ENCODE results near the gene ZDHHC4. TPM values are rescaled to one million over a fixed set of nuclear protein-coding genes. Genes with fewer than 3 reads are reported as not detected.
A peak's percentile ranks its signal among the peaks of the same experiment; 100 is the strongest.
"Not testable (repeated sequence)": the region's sequence is repeated elsewhere in the genome, so short reads cannot be mapped to it uniquely, and the experiment has no call there.

ZDHHC4 gene
- total RNA-seq, 1 donor from 2014 or later = 44.0 TPM

DNA sequence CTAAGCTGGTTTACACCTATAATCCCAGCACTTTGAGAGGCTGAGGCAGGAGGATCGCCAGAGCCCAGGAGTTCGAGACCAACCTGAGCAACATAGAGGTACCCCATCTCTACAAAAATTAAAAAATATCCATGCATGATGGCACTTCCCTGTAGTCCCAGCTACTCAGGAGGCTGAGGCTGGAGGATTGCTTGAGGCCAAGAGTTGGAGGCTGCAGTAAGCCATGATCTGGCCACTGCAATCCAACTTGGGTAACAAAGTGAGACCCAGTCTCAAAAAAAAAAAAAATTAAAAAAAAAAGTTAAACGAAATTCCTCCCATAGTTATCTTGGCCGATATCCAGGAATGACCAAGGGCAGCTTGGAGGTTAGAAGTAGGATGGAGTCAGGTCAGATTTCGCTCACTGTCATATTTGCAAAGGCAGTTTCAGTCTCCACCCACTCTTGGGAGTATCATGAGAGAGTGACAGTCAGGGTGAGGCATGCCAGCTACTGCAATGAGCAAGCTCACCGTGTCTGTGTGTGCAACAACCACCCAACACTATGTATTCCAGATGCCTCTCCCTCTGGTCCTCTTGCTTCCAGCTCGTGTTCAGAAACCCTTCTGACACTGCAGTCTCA, 6.0 kb upstream of the ZDHHC4 start:
- DNase-seq (ENCODE audit: low spot score) = no peak
- TF ChIP-seq CTCF (IDR thresholded peaks at IDR 0.05; ENCODE audit: unreplicated experiment) = no peak
- H3K9me3 Mint-ChIP-seq (ENCODE audit: unreplicated experiment) = no peaks in the 10 kb centered on the region

GRCh38 chr7:6575281-6576023, 1.8 kb upstream of the ZDHHC4 start:
- peaks cover 4% of the 10 kb centered on the region for H3K4me1 Mint-ChIP-seq (ENCODE audit: unreplicated experiment)
- no peak overlapping the region for H3K27ac Mint-ChIP-seq (ENCODE audit: unreplicated experiment)
- no peaks in the 10 kb centered on the region for H3K9me3 Mint-ChIP-seq (ENCODE audit: unreplicated experiment)
- no peak overlapping the region for H3K4me3 Mint-ChIP-seq (ENCODE audit: unreplicated experiment)
- no peaks in the 10 kb centered on the region for H3K36me3 Mint-ChIP-seq (ENCODE audit: low read depth, unreplicated experiment)
- DNase-seq (ENCODE audit: low spot score) = no peak
- TF ChIP-seq CTCF (IDR thresholded peaks at IDR 0.05; ENCODE audit: unreplicated experiment) = no peak
- peaks cover 1% of the 10 kb centered on the region for H3K27me3 Mint-ChIP-seq (ENCODE audit: unreplicated experiment)

More for the DNA sequence above, 6.0 kb upstream of the ZDHHC4 start:
- no peak overlapping the region for H3K27ac Mint-ChIP-seq (ENCODE audit: unreplicated experiment)
- no peaks in the 10 kb centered on the region for H3K36me3 Mint-ChIP-seq (ENCODE audit: low read depth, unreplicated experiment)
- no peak overlapping the region for H3K4me3 Mint-ChIP-seq (ENCODE audit: unreplicated experiment)
- H3K4me1 Mint-ChIP-seq (ENCODE audit: unreplicated experiment) = no peaks in the 10 kb centered on the region
- H3K27me3 Mint-ChIP-seq (ENCODE audit: unreplicated experiment) = no peaks in the 10 kb centered on the region

DNA sequence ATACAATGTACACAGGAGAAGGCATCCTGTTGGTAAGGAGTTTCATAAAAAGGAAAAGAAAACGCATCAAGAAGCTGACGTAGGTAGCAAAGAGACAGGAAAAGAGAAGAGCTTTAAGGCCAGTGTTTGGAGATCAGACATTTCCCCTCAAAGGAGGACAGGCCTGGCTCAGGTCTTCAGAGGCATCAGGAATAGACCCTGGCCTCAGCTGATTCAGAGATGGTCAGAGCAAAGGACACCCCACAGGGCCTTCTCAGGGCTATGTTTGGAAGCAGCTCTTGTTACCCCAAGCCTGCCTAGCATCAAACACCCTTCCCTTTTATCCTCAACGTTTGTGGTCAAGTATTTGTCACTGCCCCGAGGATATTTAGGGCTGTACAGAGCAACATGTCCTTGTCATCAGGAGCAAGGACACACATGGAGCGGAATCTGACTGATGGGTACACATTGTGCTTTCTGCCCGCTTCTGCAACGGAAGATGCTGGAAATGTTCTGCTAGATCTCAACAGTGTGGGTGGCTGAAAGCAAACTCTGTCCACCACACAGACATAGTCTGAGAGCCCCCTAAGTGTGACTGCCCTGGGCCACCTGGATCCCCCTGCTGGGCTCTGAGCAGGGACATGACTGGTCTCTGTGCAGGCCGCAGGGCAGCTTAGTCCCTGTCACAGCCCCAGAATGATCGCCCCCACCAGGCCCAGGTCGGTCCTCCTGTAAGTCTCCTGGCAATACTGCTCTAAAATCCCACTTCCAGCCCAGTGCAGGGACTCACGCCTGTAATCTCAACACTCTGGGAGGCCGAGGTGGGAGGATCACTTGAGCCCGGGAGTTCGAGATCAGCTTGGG, 1.0 kb upstream of the ZDHHC4 start:
- H3K9me3 Mint-ChIP-seq (ENCODE audit: unreplicated experiment) = no peaks in the 10 kb centered on the region
- peak overlapping the region; percentile 61 for H3K27ac Mint-ChIP-seq (ENCODE audit: unreplicated experiment)
- peaks cover 4% of the 10 kb centered on the region for H3K4me1 Mint-ChIP-seq (ENCODE audit: unreplicated experiment)

GRCh38 chr7:6576867-6577368, 336 bp upstream of the ZDHHC4 start:
- not testable (repeated sequence) for H3K36me3 Mint-ChIP-seq (ENCODE audit: low read depth, unreplicated experiment); H3K4me3 Mint-ChIP-seq (ENCODE audit: unreplicated experiment); H3K4me1 Mint-ChIP-seq (ENCODE audit: unreplicated experiment); DNase-seq (ENCODE audit: low spot score); H3K9me3 Mint-ChIP-seq (ENCODE audit: unreplicated experiment); H3K27me3 Mint-ChIP-seq (ENCODE audit: unreplicated experiment)
- peak overlapping the region; percentile 61 for H3K27ac Mint-ChIP-seq (ENCODE audit: unreplicated experiment)

More for the DNA sequence above, 1.0 kb upstream of the ZDHHC4 start:
- Mint-ChIP-seq H3K27me3 (ENCODE audit: unreplicated experiment) (peaks cover 1% of the 10 kb centered on the region), H3K36me3 (ENCODE audit: low read depth, unreplicated experiment) (peaks cover 5% of the 10 kb centered on the region), H3K4me3 (ENCODE audit: unreplicated experiment) (no peak overlapping the region)
- no peak for DNase-seq (ENCODE audit: low spot score)
- TF ChIP-seq CTCF (IDR thresholded peaks at IDR 0.05; ENCODE audit: unreplicated experiment) = no peak
